Measurements from ENCODE around the gene KRT3. TPM values are rescaled to one million over a fixed set of nuclear protein-coding genes. Genes with fewer than 3 reads are reported as not detected.

The KRT3 gene
- total RNA-seq, 1 experiment from 2014 or later, result not detected

DNA sequence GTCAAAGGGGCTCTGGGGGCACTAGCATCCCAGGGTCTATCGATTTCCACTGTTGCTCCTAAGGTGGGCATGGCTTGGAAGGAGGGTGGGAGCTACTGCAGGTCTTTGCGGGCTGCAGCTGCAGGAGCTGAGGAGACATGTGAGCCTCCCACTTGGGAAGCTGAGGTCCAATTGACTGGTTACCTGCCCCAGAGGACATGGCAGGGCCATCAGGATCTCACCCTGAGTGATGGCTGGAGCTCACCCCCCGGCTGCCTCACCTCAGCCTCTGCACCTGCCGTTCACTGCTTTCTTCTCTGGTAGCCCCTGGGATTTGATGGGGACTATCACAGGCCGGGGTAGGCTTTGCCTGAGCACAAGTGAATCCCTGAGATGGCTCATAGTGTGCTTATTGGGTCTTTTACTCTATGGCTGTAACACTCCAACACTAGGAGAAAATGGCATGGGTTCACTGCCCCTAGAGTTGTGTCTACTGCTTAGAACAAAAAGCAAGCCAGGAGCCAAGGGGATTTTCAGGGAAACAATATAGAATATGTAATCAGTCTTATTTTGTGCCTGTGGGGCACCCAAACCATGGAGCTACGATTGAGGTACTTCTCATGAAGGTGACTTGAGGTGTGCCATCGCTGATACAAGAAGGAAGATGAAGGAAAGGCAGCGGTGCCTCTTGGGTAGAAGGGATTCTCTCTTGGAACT is 21.2 kb upstream of the KRT3 start:
- TF ChIP-seq EZH2 (IDR thresholded peaks at IDR 0.05; ENCODE audit: borderline replicate concordance, low read depth, low read length, poor library complexity, severe bottlenecking) (no peak), CTCF (conservative IDR thresholded peaks at IDR 0.05; ENCODE audit: low read depth, low read length) (no peak)
- H3K27me3 ChIP-seq (replicated peaks; ENCODE audit: insufficient read depth, low read depth, low read length, poor library complexity), result no peaks in the 10 kb centered on the region
- CTCF ChIA-PET, result no interaction called here
- H3K36me3 ChIP-seq (ENCODE audit: insufficient read depth, low read length, poor library complexity, severe bottlenecking), result no peaks in the 10 kb centered on the region
- H3K4me1 ChIP-seq (ENCODE audit: insufficient read depth, low read length, poor library complexity, severe bottlenecking), result no peaks in the 10 kb centered on the region
- POLR2A ChIA-PET (ENCODE audit: low non-redundant PET), result no interaction called here
- no peak for DNase-seq (ENCODE audit: low spot score)
- no peaks in the 10 kb centered on the region for H3K9me3 ChIP-seq (ENCODE audit: low read depth, low read length, poor library complexity, severe bottlenecking)
- BruUV-seq (replicated peaks), result no TSS peak
- no peak overlapping the region for H3K4me3 ChIP-seq (ENCODE audit: low read depth, low read length, poor library complexity, severe bottlenecking)
- no peak overlapping the region for H3K27ac ChIP-seq (ENCODE audit: low read depth, low read length, poor library complexity, severe bottlenecking)
- intact Hi-C loops (cut with micrococcal nuclease; ENCODE audit: unreplicated experiment), result no loop called here

- Histone ChIP-seq H3K27me3 (replicated peaks; ENCODE audit: insufficient read depth, low read depth, low read length, poor library complexity) (no peaks in the 10 kb centered on the region), H3K36me3 (ENCODE audit: insufficient read depth, low read length, poor library complexity, severe bottlenecking) (no peaks in the 10 kb centered on the region), H3K27ac (ENCODE audit: low read depth, low read length, poor library complexity, severe bottlenecking) (no peak overlapping the region), H3K9me3 (ENCODE audit: low read depth, low read length, poor library complexity, severe bottlenecking) (no peaks in the 10 kb centered on the region), H3K4me1 (ENCODE audit: insufficient read depth, low read length, poor library complexity, severe bottlenecking) (no peaks in the 10 kb centered on the region), H3K4me3 (ENCODE audit: low read depth, low read length, poor library complexity, severe bottlenecking) (no peak overlapping the region)
- intact Hi-C loops (cut with micrococcal nuclease; ENCODE audit: unreplicated experiment), result no loop called here
- no TSS peak for BruUV-seq (replicated peaks)
- CTCF ChIA-PET, result no interaction called here
- DNase-seq (ENCODE audit: low spot score), result no peak
- POLR2A ChIA-PET (ENCODE audit: low non-redundant PET), result no interaction called here
- TF ChIP-seq EZH2 (IDR thresholded peaks at IDR 0.05; ENCODE audit: borderline replicate concordance, low read depth, low read length, poor library complexity, severe bottlenecking) (no peak), CTCF (conservative IDR thresholded peaks at IDR 0.05; ENCODE audit: low read depth, low read length) (no peak)
These were observed 20.0 kb upstream of the KRT3 start for GRCh38 chr12:52815676-52816588.

- no peak overlapping the region for H3K27ac ChIP-seq (ENCODE audit: low read depth, low read length, poor library complexity, severe bottlenecking)
- no peak overlapping the region for H3K4me3 ChIP-seq (ENCODE audit: low read depth, low read length, poor library complexity, severe bottlenecking)
- DNase-seq (ENCODE audit: low spot score), result no peak
- BruUV-seq (replicated peaks), result no TSS peak
- no peaks in the 10 kb centered on the region for H3K9me3 ChIP-seq (ENCODE audit: low read depth, low read length, poor library complexity, severe bottlenecking)
- no peaks in the 10 kb centered on the region for H3K4me1 ChIP-seq (ENCODE audit: insufficient read depth, low read length, poor library complexity, severe bottlenecking)
- CTCF ChIA-PET, result no interaction called here
- POLR2A ChIA-PET (ENCODE audit: low non-redundant PET), result no interaction called here
- no peak for TF ChIP-seq EZH2 (IDR thresholded peaks at IDR 0.05; ENCODE audit: borderline replicate concordance, low read depth, low read length, poor library complexity, severe bottlenecking)
- no peak for TF ChIP-seq CTCF (conservative IDR thresholded peaks at IDR 0.05; ENCODE audit: low read depth, low read length)
- H3K27me3 ChIP-seq (replicated peaks; ENCODE audit: insufficient read depth, low read depth, low read length, poor library complexity), result no peaks in the 10 kb centered on the region
- intact Hi-C loops (cut with micrococcal nuclease; ENCODE audit: unreplicated experiment), result no loop called here
- H3K36me3 ChIP-seq (ENCODE audit: insufficient read depth, low read length, poor library complexity, severe bottlenecking), result no peaks in the 10 kb centered on the region
These were observed 19.2 kb upstream of the KRT3 start for GRCh38 chr12:52815161-52815560.
